Smooth muscle cell (in vitro differentiated cells): Measurements from ENCODE around the gene FOXL2NB. TPM values are rescaled to one million over a fixed set of nuclear protein-coding genes. Genes with fewer than 3 reads are reported as not detected.

Source experiments
- DNase-seq: peaks from one replicate; lab custom pipeline; 2025; ENCODE audit not compliant: unreplicated experiment; lab: John Stamatoyannopoulos, UW
- H2AFZ ChIP-seq: fragments of 200-600 bp; sonication (generic); 2 replicates; pipeline ENCODE4 v1.6.0; 2016; ENCODE audit warnings: antibody characterized with exemption, low read depth, mild to moderate bottlenecking
- H3F3A ChIP-seq: fragments of 200-600 bp; sonication (generic); 2 replicates; pipeline ENCODE4 v1.6.0; 2017; ENCODE audit warnings: antibody characterized with exemption, low read depth
- H3K27ac ChIP-seq: fragments of 200-600 bp; sonication (generic); 2 replicates; pipeline ENCODE4 v1.5.1; 2016; ENCODE audit warnings: low read depth, mild to moderate bottlenecking
- H3K27me3 ChIP-seq: fragments of 200-600 bp; sonication (generic); 2 replicates; pipeline ENCODE4 v1.6.1; 2016; ENCODE audit warnings: low read depth, mild to moderate bottlenecking
- H3K36me3 ChIP-seq: fragments of 200-600 bp; sonication (generic); 2 replicates; pipeline ENCODE4 v1.5.1; 2016; ENCODE audit warnings: low read depth
- H3K4me1 ChIP-seq: fragments of 200-600 bp; sonication (generic); 2 replicates; pipeline ENCODE4 v1.5.1; 2016; ENCODE audit warnings: low read depth
- H3K4me2 ChIP-seq: fragments of 200-600 bp; sonication (generic); 2 replicates; pipeline ENCODE4 v1.6.0; 2016; ENCODE audit warnings: mild to moderate bottlenecking
- H3K4me3 ChIP-seq: fragments of 200-600 bp; sonication (generic); 2 replicates; pipeline ENCODE4 v1.5.1; 2016; ENCODE audit warnings: mild to moderate bottlenecking
- H3K79me2 ChIP-seq: fragments of 200-600 bp; sonication (generic); 2 replicates; pipeline ENCODE4 v1.6.0; 2016; ENCODE audit warnings: low read depth, mild to moderate bottlenecking
- H3K9ac ChIP-seq: fragments of 200-600 bp; sonication (generic); 2 replicates; pipeline ENCODE4 v1.6.0; 2016; ENCODE audit warnings: low read depth
- H3K9me3 ChIP-seq: fragments of 200-600 bp; sonication (generic); replicated peaks from 2 replicates; pipeline ENCODE4 v1.5.1; 2016; ENCODE audit warnings: low read depth
- H4K20me1 ChIP-seq: fragments of 200-600 bp; sonication (generic); 2 replicates; pipeline ENCODE4 v1.6.0; 2016; ENCODE audit warnings: low read depth
- CTCF ChIP-seq: fragments of 200-600 bp; sonication (generic); IDR thresholded peaks from 2 replicates; pipeline ENCODE4 v1.5.1; 2017; ENCODE audit warnings: borderline replicate concordance, mild to moderate bottlenecking, antibody characterized with exemption; ENCODE audit not compliant: insufficient read depth, poor library complexity, severe bottlenecking
- WGBS: methylation state at CpG from one replicate; pipeline ENCODE4 v1.1.7; 2016; ENCODE audit warnings: low lambda C conversion rate; 5-methylcytosine and 5-hydroxymethylcytosine counted together
- polyA plus RNA-seq: library from polyadenylated mRNA; unstranded; fragments of >200 nt; fragmentation: Nextera tagmentation; extraction: Ambion mirVana; gene quantifications from 2 replicates; pipeline ENCODE4 v1.2.1, GENCODE V29; 2016
- total RNA-seq: library from RNA; depleted of rRNA; stranded (reverse); fragments of >200 nt; gene quantifications from 2 replicates; pipeline ENCODE4 v1.2.3, GENCODE V29; 2014

FOXL2NB gene
- total and polyA plus RNA-seq, 2 experiments from 2014 or later, result not detected

DNA sequence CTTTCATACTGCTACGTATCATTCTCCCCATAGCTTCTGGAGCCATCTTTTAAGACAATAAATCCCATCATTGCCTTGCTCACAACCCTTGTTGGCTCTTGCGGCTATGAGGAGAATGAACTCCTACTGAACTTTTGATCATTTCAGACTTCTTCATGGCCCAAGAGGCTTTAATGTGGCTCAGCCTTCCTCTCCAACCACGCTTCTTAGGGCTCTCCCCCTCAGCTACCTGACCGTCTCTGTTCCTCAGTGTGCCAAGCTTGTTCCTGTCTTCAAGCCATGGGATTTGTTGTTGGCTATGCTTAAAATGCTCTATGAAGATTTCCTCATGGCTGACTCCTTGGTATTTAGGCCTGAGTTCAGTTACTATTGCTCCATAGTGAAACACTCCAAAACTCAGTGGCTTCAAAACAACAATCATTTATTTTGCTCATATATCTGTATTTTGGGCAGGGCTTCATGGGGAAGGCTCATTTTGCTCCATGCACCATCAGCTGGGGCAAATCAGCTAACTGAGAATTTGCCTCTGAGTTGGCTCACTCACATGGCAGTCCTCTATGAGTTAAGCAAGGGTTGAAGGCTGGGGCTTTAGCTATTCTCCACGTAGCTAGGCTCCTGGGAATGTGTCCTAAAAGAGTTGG lies 47.5 kb upstream of the FOXL2NB start:
- Histone ChIP-seq H3K9ac (no peak overlapping the region), H3K36me3 (no peaks in the 10 kb centered on the region), H3K79me2 (no peaks in the 10 kb centered on the region), H2AFZ (no peak overlapping the region), H3K27me3 (no peaks in the 10 kb centered on the region), H3K27ac (no peak overlapping the region), H3K4me3 (no peak overlapping the region), H3K4me2 (no peak overlapping the region), H3K4me1 (no peaks in the 10 kb centered on the region), H3K9me3 (no peaks in the 10 kb centered on the region), H4K20me1 (no peaks in the 10 kb centered on the region), H3F3A (no peaks in the 10 kb centered on the region)
- TF ChIP-seq CTCF, result no peak
- 93% methylated on average over 5 of the region's 5 CpGs for WGBS
- no peak for DNase-seq

- Histone ChIP-seq H3K4me2 (no peak overlapping the region), H3K36me3 (no peaks in the 10 kb centered on the region), H4K20me1 (no peaks in the 10 kb centered on the region), H3K27ac (no peak overlapping the region), H3K4me3 (no peak overlapping the region), H3K79me2 (no peaks in the 10 kb centered on the region), H2AFZ (no peak overlapping the region), H3F3A (no peaks in the 10 kb centered on the region), H3K27me3 (no peaks in the 10 kb centered on the region), H3K9ac (no peak overlapping the region), H3K9me3 (no peaks in the 10 kb centered on the region), H3K4me1 (no peaks in the 10 kb centered on the region)
- 74% methylated on average over 8 of the region's 8 CpGs for WGBS
- no peak for DNase-seq
- TF ChIP-seq CTCF, result no peak
These were observed 45.5 kb upstream of the FOXL2NB start for GRCh38 chr3:138901567-138901966.

DNA sequence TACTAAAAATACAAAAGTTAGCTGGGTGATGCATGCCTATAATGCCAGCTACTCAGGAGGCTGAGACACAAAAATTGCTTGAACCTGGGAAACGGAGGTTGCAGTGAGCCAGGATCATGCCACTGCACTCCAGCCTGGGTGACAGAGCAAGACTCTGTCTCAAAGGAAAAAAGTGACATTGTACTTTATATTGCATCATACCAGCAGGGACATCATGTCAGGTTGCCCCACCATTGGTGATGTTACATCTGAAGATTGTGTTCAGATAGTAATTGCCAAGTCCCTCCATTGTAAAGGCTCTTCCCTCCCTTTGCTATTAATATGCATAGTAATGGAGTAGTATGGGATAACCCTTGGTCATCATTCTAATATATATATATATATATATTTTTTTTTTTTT lies 44.8 kb upstream of the FOXL2NB start:
- no peaks in the 10 kb centered on the region for H3K27me3 ChIP-seq
- H3K4me3 ChIP-seq, result no peak overlapping the region
- H3K4me2 ChIP-seq, result no peak overlapping the region
- no peak for TF ChIP-seq CTCF
- H3F3A ChIP-seq, result no peaks in the 10 kb centered on the region
- H3K9ac ChIP-seq, result no peak overlapping the region
- 100% methylated on average over 1 of the region's 1 CpG for WGBS
- no peaks in the 10 kb centered on the region for H3K79me2 ChIP-seq
- H4K20me1 ChIP-seq, result no peaks in the 10 kb centered on the region
- no peaks in the 10 kb centered on the region for H3K4me1 ChIP-seq
- no peak overlapping the region for H2AFZ ChIP-seq
- no peak for DNase-seq
- H3K36me3 ChIP-seq, result no peaks in the 10 kb centered on the region
- no peak overlapping the region for H3K27ac ChIP-seq
- no peaks in the 10 kb centered on the region for H3K9me3 ChIP-seq

GRCh38 chr3:138907539-138907938 lies 39.5 kb upstream of the FOXL2NB start:
- Histone ChIP-seq H3K4me2 (no peak overlapping the region), H3K27ac (no peak overlapping the region), H2AFZ (no peak overlapping the region), H3K9me3 (no peaks in the 10 kb centered on the region), H3K4me1 (no peaks in the 10 kb centered on the region), H3K27me3 (no peaks in the 10 kb centered on the region), H3K79me2 (no peaks in the 10 kb centered on the region), H3K9ac (no peak overlapping the region), H3K4me3 (no peak overlapping the region), H4K20me1 (no peaks in the 10 kb centered on the region), H3F3A (no peaks in the 10 kb centered on the region), H3K36me3 (no peaks in the 10 kb centered on the region)
- no peak for TF ChIP-seq CTCF
- WGBS, result 93% methylated on average over 3 of the region's 3 CpGs
- no peak for DNase-seq
